ENCODE data around the gene PIANP.

The PIANP gene

GRCh38 chr12:6664902-6665301 is 35.7 kb downstream of the PIANP start:
- no peak for DNase-seq

GRCh38 chr12:6662906-6663742 is 37.5 kb downstream of the PIANP start, which contains the start of gene ING4:
ING4 (minus strand) TSS chr12:6663119; CDS start chr12:6663101, 18 bp downstream.
- DNase-seq, result peak; percentile 94

- no peak for DNase-seq
Observed at GRCh38 chr12:6662602-6662905, 38.1 kb downstream of the PIANP start.

GRCh38 chr12:6653987-6654386 is 46.6 kb downstream of the PIANP start:
- no peak for DNase-seq

- DNase-seq, result no peak
Observed at GRCh38 chr12:6653342-6653741, 47.3 kb downstream of the PIANP start.

GRCh38 chr12:6652391-6652790 is 48.2 kb downstream of the PIANP start:
- DNase-seq, result no peak

GRCh38 chr12:6650832-6651231 is 49.8 kb downstream of the PIANP start:
- DNase-seq, result no peak

GRCh38 chr12:6647083-6647604 is 53.5 kb downstream of the PIANP start, which contains the start of gene ACRBP:
ACRBP (minus strand) TSS chr12:6647432; CDS start chr12:6647366, 66 bp downstream.
- DNase-seq, result no peak

- no peak for DNase-seq
Observed at GRCh38 chr12:6646276-6647082, 54.1 kb downstream of the PIANP start.

- no peak for DNase-seq
Observed at GRCh38 chr12:6644903-6645302, 55.7 kb downstream of the PIANP start.

- no peak for DNase-seq
Observed at GRCh38 chr12:6644257-6644596, 56.4 kb downstream of the PIANP start.
